ENCODE data around the gene DPY19L2. TPM values are rescaled to one million over a fixed set of nuclear protein-coding genes. Genes with fewer than 3 reads are reported as not detected.
"Not testable (repeated sequence)": the region's sequence is repeated elsewhere in the genome, so short reads cannot be mapped to it uniquely, and the experiment has no call there.

DPY19L2 gene
- total RNA-seq (2014; rRNA removed; shearing (Covaris generic)), result 4.3 and 4.5 TPM in 2 replicates

- DNase-seq (ENCODE audit: low read depth), result peak; percentile 88
Measured at GRCh38 chr12:63668028-63668799, at the start of gene DPY19L2. Gene DPY19L2, minus strand, starts transcription at chr12:63668493. Its CDS starts 100 bp downstream, at chr12:63668393.

- DNase-seq (ENCODE audit: low read depth), result not testable (repeated sequence)
Measured at GRCh38 chr12:63716891-63717290, 48.6 kb upstream of the DPY19L2 start.

DNA sequence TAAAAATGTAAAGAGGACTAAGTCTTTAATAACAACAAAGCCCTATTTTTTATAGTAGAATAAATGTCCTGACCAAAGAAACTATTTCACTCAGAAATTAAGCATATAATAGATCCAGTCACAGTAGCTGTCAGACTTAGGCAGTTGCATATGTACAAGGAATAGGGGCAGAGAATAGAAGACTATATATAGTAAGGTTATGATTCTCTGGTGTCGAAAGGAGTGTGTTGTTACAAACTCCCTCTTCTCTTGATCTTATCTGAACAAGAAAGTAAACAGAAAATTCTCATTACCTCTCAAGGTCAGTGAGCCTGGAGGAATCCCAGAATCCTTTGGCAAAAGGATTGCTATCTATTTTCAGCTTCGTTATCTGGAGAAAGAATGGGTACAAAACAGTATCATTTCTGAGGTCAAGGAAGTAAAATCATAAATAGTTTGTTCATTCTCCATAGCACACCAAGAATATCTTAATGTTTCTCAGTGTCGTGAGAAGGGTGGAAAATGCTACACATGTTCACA lies 46.9 kb upstream of the DPY19L2 start:
- DNase-seq (ENCODE audit: low read depth), result not testable (repeated sequence)

DNA sequence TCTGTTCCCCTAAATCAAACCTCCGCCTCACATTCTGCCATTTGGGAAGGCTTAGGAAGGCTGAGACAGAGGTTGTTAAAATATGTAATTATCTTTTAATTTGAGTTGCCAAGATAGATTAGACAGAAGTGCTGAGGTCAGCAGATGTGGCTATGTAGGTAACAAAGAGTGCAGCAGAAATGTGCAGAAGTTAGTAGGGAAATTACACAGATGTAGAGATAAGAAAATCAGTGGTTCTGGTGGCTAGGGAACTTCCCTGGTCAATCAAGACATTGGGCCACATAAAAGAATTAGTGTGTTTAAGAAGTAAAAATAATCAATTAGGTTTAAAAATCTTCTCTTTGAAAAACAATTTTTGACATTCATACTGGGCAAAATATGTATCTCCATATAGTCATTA lies 46.1 kb upstream of the DPY19L2 start:
- DNase-seq (ENCODE audit: low read depth), result not testable (repeated sequence)

DNA sequence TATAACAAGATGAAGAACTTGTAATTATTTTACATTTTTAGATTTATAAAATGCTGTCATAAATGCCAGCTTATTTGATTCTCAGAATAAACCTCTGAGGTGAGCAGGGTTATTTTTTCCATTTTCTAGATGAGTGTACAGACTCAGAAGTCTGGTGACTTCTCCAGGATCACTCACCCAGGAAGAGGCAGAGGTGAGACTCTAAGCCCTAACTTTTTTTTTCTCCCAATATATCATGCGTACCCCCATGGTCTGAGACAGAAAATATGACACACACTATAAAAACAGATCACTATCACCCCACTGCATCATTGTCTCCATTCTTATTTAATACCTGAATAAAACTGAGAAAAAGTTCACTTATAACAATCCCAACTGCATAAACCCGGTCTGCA lies 45.4 kb upstream of the DPY19L2 start:
- DNase-seq (ENCODE audit: low read depth), result not testable (repeated sequence)

- DNase-seq (ENCODE audit: low read depth), result not testable (repeated sequence)
Measured at GRCh38 chr12:63712979-63713680, 44.8 kb upstream of the DPY19L2 start.

- DNase-seq (ENCODE audit: low read depth), result not testable (repeated sequence)
Measured at GRCh38 chr12:63712376-63712974, 44.2 kb upstream of the DPY19L2 start.

DNA sequence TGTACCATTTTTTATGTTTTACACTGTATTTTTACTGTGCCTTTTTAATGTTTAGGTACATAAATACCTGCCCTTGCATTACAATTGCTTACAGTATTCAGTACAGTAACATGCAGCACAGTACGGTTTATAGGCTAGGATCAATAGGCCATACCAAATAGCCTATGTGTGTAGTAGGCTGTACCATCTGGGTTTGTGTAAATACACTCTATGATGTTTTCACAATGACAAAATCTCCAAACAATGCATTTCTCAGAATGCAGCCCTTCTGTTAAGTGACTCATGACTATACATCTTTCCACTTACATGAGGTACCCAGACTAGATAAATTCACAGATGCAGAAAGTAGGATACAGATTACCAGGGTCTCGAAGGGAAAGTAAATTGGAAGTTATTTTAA lies 43.0 kb upstream of the DPY19L2 start:
- DNase-seq (ENCODE audit: low read depth), result not testable (repeated sequence)

GRCh38 chr12:63706336-63706735 lies 38.0 kb upstream of the DPY19L2 start:
- no peak for DNase-seq (ENCODE audit: low read depth)

- not testable (repeated sequence) for DNase-seq (ENCODE audit: low read depth)
Measured at GRCh38 chr12:63699678-63700382, 31.5 kb upstream of the DPY19L2 start.

GRCh38 chr12:63699011-63699410 lies 30.7 kb upstream of the DPY19L2 start:
- not testable (repeated sequence) for DNase-seq (ENCODE audit: low read depth)

DNA sequence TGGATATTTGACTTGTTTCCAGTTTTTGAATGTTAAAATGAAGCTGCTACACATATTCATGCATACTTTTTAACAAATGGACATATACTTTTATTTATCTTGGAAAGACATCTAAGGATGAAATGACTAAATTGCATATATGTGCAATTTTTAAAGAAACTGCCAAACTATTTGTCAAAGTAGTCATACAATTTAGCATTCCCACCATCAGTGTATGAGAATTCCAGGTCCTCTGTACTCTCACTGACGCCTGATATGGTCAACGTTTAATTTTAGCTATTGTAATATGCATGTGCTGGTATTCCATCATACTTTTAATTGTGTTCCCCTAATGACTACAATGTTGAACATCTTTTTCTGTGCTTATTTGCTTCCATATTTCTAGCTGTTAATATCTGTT lies 22.5 kb upstream of the DPY19L2 start:
- not testable (repeated sequence) for DNase-seq (ENCODE audit: low read depth)

GRCh38 chr12:63689141-63689540 lies 20.8 kb upstream of the DPY19L2 start:
- not testable (repeated sequence) for DNase-seq (ENCODE audit: low read depth)

- DNase-seq (ENCODE audit: low read depth), result not testable (repeated sequence)
Measured at GRCh38 chr12:63686623-63687022, 18.3 kb upstream of the DPY19L2 start.

- not testable (repeated sequence) for DNase-seq (ENCODE audit: low read depth)
Measured at GRCh38 chr12:63685789-63686188, 17.5 kb upstream of the DPY19L2 start.

DNA sequence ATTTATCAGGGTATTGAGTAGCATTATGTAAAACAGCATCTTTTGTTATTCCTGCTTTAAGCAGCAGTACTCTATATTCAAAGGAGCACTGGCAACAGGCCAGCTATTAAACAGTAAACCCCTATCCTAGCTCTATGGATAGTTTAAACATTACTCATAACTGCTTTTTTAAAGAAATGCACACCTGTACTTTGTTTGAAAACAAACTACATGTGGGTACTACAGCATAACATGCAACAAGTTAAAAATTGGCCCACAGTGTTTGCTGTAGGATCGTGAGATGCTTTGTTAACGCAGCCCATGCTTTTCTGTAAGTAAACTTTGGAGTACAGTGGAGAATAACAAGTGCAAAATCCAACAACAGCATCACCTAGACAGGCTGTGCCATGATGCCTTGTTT lies 14.3 kb upstream of the DPY19L2 start:
- not testable (repeated sequence) for DNase-seq (ENCODE audit: low read depth)

DNA sequence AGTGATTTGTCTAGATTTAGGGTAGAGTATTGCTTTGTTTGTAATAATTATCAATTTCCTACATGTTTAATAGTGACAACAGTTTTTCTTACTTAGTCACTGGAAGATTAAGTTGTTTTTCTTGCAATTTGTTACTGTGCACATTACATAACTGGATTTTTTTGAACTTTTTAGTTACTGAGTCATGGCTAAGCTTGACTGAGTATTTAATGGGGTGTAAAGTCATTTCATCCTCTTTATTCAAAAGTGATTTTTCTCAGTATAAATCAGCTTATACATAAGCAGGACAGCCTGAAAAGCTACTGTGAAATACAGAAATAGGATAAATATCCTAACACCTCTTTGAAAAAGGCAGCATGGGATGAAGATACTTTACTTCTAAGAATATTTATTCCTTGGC lies 12.5 kb upstream of the DPY19L2 start:
- DNase-seq (ENCODE audit: low read depth), result not testable (repeated sequence)

GRCh38 chr12:63672550-63672949 lies 4.3 kb upstream of the DPY19L2 start:
- DNase-seq (ENCODE audit: low read depth), result not testable (repeated sequence)

- DNase-seq (ENCODE audit: low read depth), result not testable (repeated sequence)
Measured at GRCh38 chr12:63669936-63670335, 1.6 kb upstream of the DPY19L2 start.

DNA sequence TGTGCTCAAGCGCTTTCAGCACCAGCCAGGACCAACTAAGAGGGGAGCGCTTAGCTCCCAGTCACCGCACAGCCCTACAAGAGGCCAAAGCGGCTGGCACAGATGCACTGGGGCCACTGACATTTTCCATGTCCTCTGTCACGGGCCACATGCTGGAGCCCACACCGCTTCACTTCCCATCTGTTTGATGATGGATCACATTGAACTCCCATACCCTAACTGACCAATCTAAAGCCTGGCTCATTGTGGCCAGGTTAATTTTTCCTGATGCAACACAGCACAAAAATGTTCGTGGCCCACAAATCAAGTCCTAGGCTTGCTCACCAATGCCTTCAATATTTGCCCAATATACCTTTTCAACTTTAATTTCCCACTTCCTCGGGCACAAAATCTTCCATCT lies 1.1 kb upstream of the DPY19L2 start:
- DNase-seq (ENCODE audit: low read depth), result not testable (repeated sequence)

DNA sequence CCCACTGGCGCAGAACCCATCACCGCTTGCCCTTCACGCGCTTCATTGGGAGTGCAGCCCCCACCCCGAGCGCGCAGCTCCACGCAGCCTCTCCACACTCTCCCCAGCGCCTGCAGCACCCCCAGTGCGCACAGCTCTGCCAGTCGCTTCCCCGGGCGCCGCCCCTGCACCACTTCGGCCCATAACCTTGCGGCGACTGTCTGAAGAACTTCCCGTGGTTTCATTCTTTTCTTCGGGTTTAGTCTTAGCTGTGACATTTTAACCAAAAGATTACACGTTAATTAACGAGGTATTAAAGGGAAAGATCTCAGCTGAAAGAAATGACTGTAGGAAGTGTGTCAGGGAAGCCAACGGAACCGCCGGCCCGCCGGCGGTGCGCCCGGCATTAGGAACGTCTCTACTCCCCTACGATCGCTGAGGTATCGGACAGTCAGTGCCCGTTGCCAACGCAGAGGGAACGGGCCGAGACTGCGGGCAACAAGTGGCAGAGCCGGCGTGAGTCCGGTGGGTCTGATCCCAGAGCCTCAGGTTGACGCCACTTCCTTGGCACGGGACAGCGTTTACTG lies 590 bp upstream of the DPY19L2 start:
- peak; percentile 27 for DNase-seq (ENCODE audit: low read depth)
